GM18909 (cell line): ENCODE measurements around the gene NCKAP5.

Experiments
- ATAC-seq: cut with Tn5 transposase; IDR thresholded peaks from one replicate; pipeline ENCODE4 v1.9.1; 2021; ENCODE audit warnings: mild to moderate bottlenecking; ENCODE audit not compliant: unreplicated experiment, poor library complexity

Gene NCKAP5

GRCh38 chr2:132671151-132671835 lies 897.0 kb downstream of the NCKAP5 start:
- no peak for ATAC-seq

- no peak for ATAC-seq
Observed at GRCh38 chr2:132670496-132671150, 897.6 kb downstream of the NCKAP5 start.

GRCh38 chr2:132669908-132670495 lies 898.3 kb downstream of the NCKAP5 start, which contains the start of gene LYPD1:
LYPD1 (minus strand) TSS chr2:132670205; CDS start chr2:132669932, 273 bp downstream.
- no peak for ATAC-seq

- ATAC-seq, result no peak
Observed at GRCh38 chr2:132668987-132669907, 899.0 kb downstream of the NCKAP5 start.

- no peak for ATAC-seq
Observed at GRCh38 chr2:132668189-132668823, 900.0 kb downstream of the NCKAP5 start.

GRCh38 chr2:132667706-132668105 lies 900.6 kb downstream of the NCKAP5 start:
- no peak for ATAC-seq

- no peak for ATAC-seq
Observed at GRCh38 chr2:132665401-132666140, 902.7 kb downstream of the NCKAP5 start.

- no peak for ATAC-seq
Observed at GRCh38 chr2:132664096-132664495, 904.2 kb downstream of the NCKAP5 start.

- ATAC-seq, result no peak
Observed at GRCh38 chr2:132662732-132663131, 905.5 kb downstream of the NCKAP5 start.

GRCh38 chr2:132659331-132659730 lies 908.9 kb downstream of the NCKAP5 start:
- no peak for ATAC-seq

GRCh38 chr2:132656266-132656975 lies 911.8 kb downstream of the NCKAP5 start:
- ATAC-seq, result no peak

GRCh38 chr2:132654968-132655367 lies 913.3 kb downstream of the NCKAP5 start:
- ATAC-seq, result no peak

GRCh38 chr2:132654335-132654734 lies 913.9 kb downstream of the NCKAP5 start:
- ATAC-seq, result no peak

- no peak for ATAC-seq
Observed at GRCh38 chr2:132652474-132652873, 915.8 kb downstream of the NCKAP5 start.

GRCh38 chr2:132651115-132652045 lies 916.9 kb downstream of the NCKAP5 start:
- peak; percentile 45 for ATAC-seq

- ATAC-seq, result no peak
Observed at GRCh38 chr2:132646540-132647108, 921.6 kb downstream of the NCKAP5 start.
